Measurements from ENCODE around the gene MMP20. TPM values are rescaled to one million over a fixed set of nuclear protein-coding genes. Genes with fewer than 3 reads are reported as not detected.
"Not testable (repeated sequence)": the region's sequence is repeated elsewhere in the genome, so short reads cannot be mapped to it uniquely, and the experiment has no call there.

MMP20 gene
- polyA plus RNA-seq, 3 donors, result not detected

- peaks cover 0 to 2% (median 0%) of the 10 kb centered on the region in 7 donors for H3K9me3 Mint-ChIP-seq
- Histone ChIP-seq H3K27ac (ENCODE audit: low read depth in 1 of 2, low read length in 2 of 2) (no peak overlapping the region), H3K9me3 (replicated peaks in 1 of 2; ENCODE audit: control insufficient read depth in 1 of 2, insufficient read depth in 1 of 2, low read length in 2 of 2) (no peaks in the 10 kb centered on the region), H3K4me2 (replicated peaks; ENCODE audit: extremely low read depth, low read length, poor library complexity, severe bottlenecking) (no peak overlapping the region), H3K27me3 (ENCODE audit: control insufficient read depth in 2 of 2, insufficient read depth in 2 of 2, low read length in 2 of 2) (no peaks in the 10 kb centered on the region), H3K4me1 (ENCODE audit: control insufficient read depth in 1 of 2, insufficient read depth in 2 of 2, low read length in 2 of 2) (no peaks in the 10 kb centered on the region), H3K79me2 (ENCODE audit: insufficient read depth, low read length) (no peaks in the 10 kb centered on the region), H3K9ac (ENCODE audit: insufficient read depth, low read length, poor library complexity, severe bottlenecking) (no peak overlapping the region), H2AFZ (ENCODE audit: insufficient read depth, low read depth, low read length, poor library complexity, severe bottlenecking) (no peak overlapping the region), H3K4me3 (replicated peaks in 1 of 3; ENCODE audit: low read depth in 2 of 3, low read length in 3 of 3) (no peak overlapping the region), H4K20me1 (ENCODE audit: insufficient read depth, low read length) (no peaks in the 10 kb centered on the region), H3K36me3 (replicated peaks in 1 of 2; ENCODE audit: control insufficient read depth in 1 of 2, insufficient read depth in 2 of 2, low read length in 2 of 2) (no peaks in the 10 kb centered on the region)
- no CpG with 5 or more reads among the region's 1 CpG for WGBS (ENCODE audit: insufficient coverage)
- intact Hi-C loops (cut with micrococcal nuclease), result no loop called here
- peaks cover 2% of the 10 kb centered on the region for H3K4me1 Mint-ChIP-seq
- peaks cover 0 to 2% (median 2%) of the 10 kb centered on the region in 3 donors for H3K27me3 Mint-ChIP-seq (ENCODE audit: low read depth in 3 of 3)
- TF ChIP-seq CTCF (IDR thresholded peaks at IDR 0.05), result no peak
- H3K36me3 Mint-ChIP-seq, result no peaks in the 10 kb centered on the region
- H3K27ac Mint-ChIP-seq, result no peak overlapping the region
- no peak overlapping the region for H3K4me3 Mint-ChIP-seq
- no peak for DNase-seq
These were observed 6.9 kb upstream of the MMP20 start for GRCh38 chr11:102632026-102632425.

DNA sequence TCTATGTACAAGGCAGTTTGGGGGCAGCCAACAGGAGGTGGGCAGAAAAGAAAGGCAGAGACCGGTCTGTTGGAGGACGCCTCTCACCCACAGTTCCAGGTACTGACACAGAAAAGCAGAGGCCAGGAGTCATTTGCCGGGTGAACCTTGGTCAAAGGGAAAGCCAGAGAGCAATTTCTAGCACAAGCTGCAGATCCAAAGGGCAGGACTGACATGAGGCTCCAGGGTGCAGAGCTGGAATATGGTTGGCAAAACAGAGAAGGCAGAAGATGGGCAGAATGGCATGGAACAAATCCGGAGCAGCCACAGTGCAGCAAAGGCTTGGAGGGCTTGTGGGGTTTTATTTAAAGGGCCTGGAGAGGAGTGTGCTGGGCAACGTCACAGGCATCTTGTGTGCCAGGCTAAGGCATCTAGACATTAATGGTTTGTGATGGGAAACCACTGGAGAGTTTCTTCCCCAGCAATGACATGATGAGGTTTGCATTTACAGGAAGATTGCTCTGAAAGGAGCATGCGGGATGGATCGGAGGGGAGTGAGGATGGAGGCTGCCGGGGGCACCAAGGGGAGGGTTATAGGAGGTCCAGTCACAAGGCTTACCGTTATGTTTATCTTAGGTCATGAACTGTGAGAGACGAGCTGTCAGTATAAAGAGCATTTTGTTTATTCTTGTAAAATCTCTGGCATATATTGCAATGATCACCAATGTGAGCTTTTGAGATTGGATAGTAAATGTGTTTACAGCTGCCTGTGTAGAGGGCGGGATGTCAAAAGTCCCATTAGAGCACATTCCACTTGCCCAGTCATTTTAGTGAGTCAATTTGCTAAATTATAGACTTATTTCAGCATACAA, 5.7 kb upstream of the MMP20 start:
- Histone ChIP-seq H3K4me3 (replicated peaks in 1 of 3; ENCODE audit: low read depth in 2 of 3, low read length in 3 of 3) (no peak overlapping the region), H3K9ac (ENCODE audit: insufficient read depth, low read length, poor library complexity, severe bottlenecking) (no peak overlapping the region), H3K4me1 (ENCODE audit: control insufficient read depth in 1 of 2, insufficient read depth in 2 of 2, low read length in 2 of 2) (no peaks in the 10 kb centered on the region), H3K27ac (ENCODE audit: low read depth in 1 of 2, low read length in 2 of 2) (no peak overlapping the region), H3K9me3 (replicated peaks in 1 of 2; ENCODE audit: control insufficient read depth in 1 of 2, insufficient read depth in 1 of 2, low read length in 2 of 2) (no peaks in the 10 kb centered on the region), H3K36me3 (replicated peaks in 1 of 2; ENCODE audit: control insufficient read depth in 1 of 2, insufficient read depth in 2 of 2, low read length in 2 of 2) (no peaks in the 10 kb centered on the region), H3K27me3 (ENCODE audit: control insufficient read depth in 2 of 2, insufficient read depth in 2 of 2, low read length in 2 of 2) (no peaks in the 10 kb centered on the region), H3K79me2 (ENCODE audit: insufficient read depth, low read length) (no peaks in the 10 kb centered on the region), H4K20me1 (ENCODE audit: insufficient read depth, low read length) (no peaks in the 10 kb centered on the region), H2AFZ (ENCODE audit: insufficient read depth, low read depth, low read length, poor library complexity, severe bottlenecking) (no peak overlapping the region), H3K4me2 (replicated peaks; ENCODE audit: extremely low read depth, low read length, poor library complexity, severe bottlenecking) (no peak overlapping the region)
- Mint-ChIP-seq H3K4me1 (peaks cover 2% of the 10 kb centered on the region), H3K27ac (no peak overlapping the region), H3K9me3 (peaks cover 0 to 2% (median 0%) of the 10 kb centered on the region in 7 donors), H3K36me3 (no peaks in the 10 kb centered on the region), H3K4me3 (no peak overlapping the region), H3K27me3 (ENCODE audit: low read depth in 3 of 3) (peaks cover 0 to 2% (median 2%) of the 10 kb centered on the region in 3 donors)
- TF ChIP-seq CTCF (IDR thresholded peaks at IDR 0.05), result no peak
- intact Hi-C loops (cut with micrococcal nuclease), result no loop called here
- DNase-seq, result no peak
- WGBS (ENCODE audit: insufficient coverage), result 78% methylated on average over 7 of the region's 11 CpGs

DNA sequence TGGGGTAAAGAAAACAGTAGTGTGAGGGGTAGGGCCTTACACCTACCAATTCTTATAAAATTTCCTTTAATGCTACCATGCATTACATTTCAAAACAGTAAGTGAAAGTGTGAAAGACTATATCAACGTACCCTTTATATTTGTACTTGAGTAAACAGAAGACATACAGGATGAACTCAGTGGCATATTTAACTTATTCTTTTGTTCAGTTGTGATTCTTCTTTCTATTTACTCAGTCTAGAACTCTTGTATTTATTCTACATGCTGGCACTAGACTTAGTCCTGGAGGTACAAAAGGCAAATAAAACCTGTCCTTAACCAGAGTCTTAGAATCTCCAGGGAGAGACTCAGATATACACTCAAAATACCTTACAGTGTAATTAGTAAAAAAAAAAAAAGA, 4.8 kb upstream of the MMP20 start:
- DNase-seq; H3K36me3 ChIP-seq (replicated peaks in 1 of 2; ENCODE audit: control insufficient read depth in 1 of 2, insufficient read depth in 2 of 2, low read length in 2 of 2); H3K27me3 ChIP-seq (ENCODE audit: control insufficient read depth in 2 of 2, insufficient read depth in 2 of 2, low read length in 2 of 2); H3K9me3 Mint-ChIP-seq; intact Hi-C loops (cut with micrococcal nuclease); H3K27ac ChIP-seq (ENCODE audit: low read depth in 1 of 2, low read length in 2 of 2); H3K79me2 ChIP-seq (ENCODE audit: insufficient read depth, low read length); H3K27me3 Mint-ChIP-seq (ENCODE audit: low read depth in 3 of 3); H3K4me3 Mint-ChIP-seq; H3K4me1 Mint-ChIP-seq; H2AFZ ChIP-seq (ENCODE audit: insufficient read depth, low read depth, low read length, poor library complexity, severe bottlenecking); H3K4me3 ChIP-seq (replicated peaks in 1 of 3; ENCODE audit: low read depth in 2 of 3, low read length in 3 of 3); H3K4me1 ChIP-seq (ENCODE audit: control insufficient read depth in 1 of 2, insufficient read depth in 2 of 2, low read length in 2 of 2); H4K20me1 ChIP-seq (ENCODE audit: insufficient read depth, low read length); H3K9ac ChIP-seq (ENCODE audit: insufficient read depth, low read length, poor library complexity, severe bottlenecking); H3K36me3 Mint-ChIP-seq; H3K4me2 ChIP-seq (replicated peaks; ENCODE audit: extremely low read depth, low read length, poor library complexity, severe bottlenecking); H3K9me3 ChIP-seq (replicated peaks in 1 of 2; ENCODE audit: control insufficient read depth in 1 of 2, insufficient read depth in 1 of 2, low read length in 2 of 2); H3K27ac Mint-ChIP-seq: not testable (repeated sequence)
- WGBS (ENCODE audit: insufficient coverage), result no CpG with 5 or more reads among the region's 1 CpG

All from CD14-positive monocyte (primary cell).